Vagina (tissue), 2 donors: ENCODE data around the gene TMEM106B. TPM values are rescaled to one million over a fixed set of nuclear protein-coding genes. Genes with fewer than 3 reads are reported as not detected.

Source experiments
- DNase-seq, 2 donors: peaks; one replicate each; pipeline ENCODE4 v3.0.0-alpha.2; 2017; ENCODE audit errors: extremely low spot score in 2 of 2
- H3K27ac ChIP-seq: fragments of 200-600 bp; sonication (generic); one replicate; pipeline ENCODE4 v1.5.1; 2019
- H3K27me3 ChIP-seq: fragments of 200-600 bp; sonication (generic); one replicate; pipeline ENCODE4 v1.5.1; 2019
- H3K36me3 ChIP-seq, 2 donors: fragments of 200-600 bp; sonication (generic); one replicate each; pipeline ENCODE4 v1.5.1; 2017 to 2019
- H3K4me1 ChIP-seq: fragments of 200-600 bp; sonication (generic); one replicate; pipeline ENCODE4 v1.5.1; 2019
- H3K4me3 ChIP-seq, 2 donors: fragments of 200-600 bp; sonication (generic); 1 replicate in 1 of 2; 2 replicates in 1 of 2; pipeline ENCODE4 v1.5.1; 2016 to 2019
- H3K9me3 ChIP-seq: fragments of 200-600 bp; sonication (generic); one replicate; pipeline ENCODE4 v1.5.1; 2019
- CTCF ChIP-seq, 3 experiments: fragments of 450-650 bp in 2 of 3; fragments of 200-600 bp in 1 of 3; sonication (generic) in 1 of 3; IDR thresholded peaks; one replicate each; pipeline ENCODE4 v1.5.1; 2017 to 2019; ENCODE audit warnings: antibody characterized with exemption in 3 of 3, mild to moderate bottlenecking in 2 of 3, moderate library complexity in 2 of 3
- POLR2A ChIP-seq, 2 donors: fragments of 450-650 bp; IDR thresholded peaks; one replicate each; pipeline ENCODE4 v1.6.1; 2017; ENCODE audit warnings: antibody characterized with exemption in 2 of 2, mild to moderate bottlenecking in 2 of 2, moderate library complexity in 2 of 2
- POLR2AphosphoS5 ChIP-seq, 2 donors: sonication (generic); formaldehyde crosslinking; IDR thresholded peaks; one replicate each; pipeline ENCODE4 v1.9.0; 2017; ENCODE audit warnings: antibody characterized with exemption in 2 of 2, mild to moderate bottlenecking in 2 of 2, low read depth in 1 of 2; ENCODE audit not compliant: insufficient read depth in 1 of 2
- intact Hi-C: fragments of 100-400 bp; cut with DNase I; formaldehyde crosslinking; loops from one replicate; pipeline ENCODE4 v1.15.1; 2023
- total RNA-seq: library from RNA; depleted of rRNA; stranded (reverse); fragments of >200 nt; gene quantifications from one replicate; pipeline ENCODE4 v1.2.3, GENCODE V29; 2016

Gene TMEM106B
- total RNA-seq, 1 donor from 2014 or later = 36.1 TPM

GRCh38 chr7:12290761-12291160, 79.7 kb downstream of the TMEM106B start:
- no peak for TF ChIP-seq POLR2AphosphoS5 (IDR thresholded peaks at IDR 0.05; ENCODE audit: insufficient read depth in 1 of 2, low read depth in 1 of 2)
- TF ChIP-seq CTCF (IDR thresholded peaks at IDR 0.05) = no peak
- no peak for TF ChIP-seq POLR2A (IDR thresholded peaks at IDR 0.05)
- no peak overlapping the region for H3K27ac ChIP-seq
- no peaks in the 10 kb centered on the region for H3K4me1 ChIP-seq
- H3K4me3 ChIP-seq = no peak overlapping the region
- no peak for DNase-seq
- no peaks in the 10 kb centered on the region for H3K27me3 ChIP-seq
- no peaks in the 10 kb centered on the region for H3K36me3 ChIP-seq
- intact Hi-C loops = no loop called here
- H3K9me3 ChIP-seq = no peaks in the 10 kb centered on the region

GRCh38 chr7:12291870-12292269, 80.8 kb downstream of the TMEM106B start:
- intact Hi-C loops = no loop called here
- TF ChIP-seq POLR2A (IDR thresholded peaks at IDR 0.05) (no peak), POLR2AphosphoS5 (IDR thresholded peaks at IDR 0.05; ENCODE audit: insufficient read depth in 1 of 2, low read depth in 1 of 2) (no peak)
- DNase-seq = no peak
- Histone ChIP-seq H3K27ac (no peak overlapping the region), H3K9me3 (no peaks in the 10 kb centered on the region), H3K4me1 (no peaks in the 10 kb centered on the region), H3K4me3 (no peak overlapping the region), H3K36me3 (no peaks in the 10 kb centered on the region), H3K27me3 (no peaks in the 10 kb centered on the region)

Other genes starting within 250 kb of the TMEM106B start
- 2.9 TPM for gene VWDE, start 192.6 kb downstream of the TMEM106B start, total RNA-seq